Choroid plexus epithelial cell (primary cell): ENCODE results near the gene CECR2.

Source experiments
- DNase-seq: peaks from one replicate; pipeline ENCODE4 v3.0.0-alpha.2; 2010; ENCODE audit warnings: low read depth
- H3K4me3 ChIP-seq: 2 replicates; pipeline ENCODE4 v1.5.1; 2011; ENCODE audit warnings: low read depth, mild to moderate bottlenecking, control low read depth, low read length, moderate library complexity
- CTCF ChIP-seq: conservative IDR thresholded peaks from 2 replicates; pipeline ENCODE4 v1.5.1; 2011; ENCODE audit warnings: low read depth, mild to moderate bottlenecking, control low read depth, inconsistent platforms, low read length, moderate library complexity

The CECR2 gene

GRCh38 chr22:17491090-17491640 lies 121.9 kb downstream of the CECR2 start:
- H3K4me3 ChIP-seq: no peak overlapping the region
- no peak for TF ChIP-seq CTCF
- DNase-seq: no peak

DNA sequence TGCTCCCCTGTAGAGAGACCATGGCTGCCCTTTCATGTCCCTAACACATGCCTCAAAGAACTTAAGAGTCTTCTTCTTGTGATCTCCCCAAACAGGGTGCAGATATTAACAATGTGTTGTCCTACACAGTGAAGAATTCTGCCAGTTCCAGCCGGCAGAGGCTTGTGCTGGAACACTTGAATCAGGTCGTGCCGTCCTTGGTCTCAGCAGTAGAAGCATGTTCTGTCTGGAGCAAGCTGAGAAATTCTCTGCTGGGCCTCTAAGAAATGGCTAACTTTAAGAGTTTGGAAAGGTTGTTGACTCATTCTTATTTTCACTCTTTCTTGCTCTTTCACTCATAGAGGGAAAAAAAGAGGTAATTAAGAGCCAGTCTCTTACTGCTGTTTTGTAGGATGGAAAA lies 123.0 kb downstream of the CECR2 start:
- no peak for TF ChIP-seq CTCF

DNA sequence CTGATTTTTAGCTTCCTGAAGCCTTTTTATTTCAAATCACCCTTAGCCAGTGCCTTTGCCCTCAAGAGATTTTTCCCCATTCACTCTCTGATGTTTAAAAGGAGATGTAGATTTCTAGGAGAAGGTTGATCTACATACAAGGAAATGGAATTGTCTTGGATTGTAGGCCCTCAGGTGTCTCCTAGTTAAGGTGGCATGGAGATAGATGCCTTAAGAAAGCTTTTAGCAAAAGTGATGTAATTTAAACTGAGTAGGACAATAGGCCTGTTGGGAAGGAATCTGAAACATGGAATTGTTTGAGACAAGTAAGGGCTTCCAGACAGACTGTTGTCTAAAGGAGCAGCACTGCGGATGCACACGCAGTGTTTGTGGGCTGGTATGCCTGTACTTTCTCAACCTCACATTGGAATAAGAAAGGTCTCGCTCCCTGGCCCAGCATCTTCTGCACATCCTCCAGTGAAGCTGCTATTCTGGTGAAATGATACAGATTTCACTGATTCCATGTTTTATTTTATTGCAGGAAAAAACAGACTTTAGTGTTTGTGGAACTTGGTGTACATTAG lies 124.2 kb downstream of the CECR2 start:
- DNase-seq: no peak
- no peak for TF ChIP-seq CTCF
- H3K4me3 ChIP-seq: no peak overlapping the region

More for the DNA sequence above, 123.0 kb downstream of the CECR2 start:
- peak; percentile 24 for DNase-seq
- H3K4me3 ChIP-seq: no peak overlapping the region

- H3K4me3 ChIP-seq: no peak overlapping the region
- no peak for DNase-seq
- TF ChIP-seq CTCF: no peak
Observed at GRCh38 chr22:17496841-17497240, 127.6 kb downstream of the CECR2 start.

GRCh38 chr22:17501679-17502285 lies 132.5 kb downstream of the CECR2 start:
- TF ChIP-seq CTCF: peak; percentile 70
- H3K4me3 ChIP-seq: no peak overlapping the region
- DNase-seq: peak; percentile 89

DNA sequence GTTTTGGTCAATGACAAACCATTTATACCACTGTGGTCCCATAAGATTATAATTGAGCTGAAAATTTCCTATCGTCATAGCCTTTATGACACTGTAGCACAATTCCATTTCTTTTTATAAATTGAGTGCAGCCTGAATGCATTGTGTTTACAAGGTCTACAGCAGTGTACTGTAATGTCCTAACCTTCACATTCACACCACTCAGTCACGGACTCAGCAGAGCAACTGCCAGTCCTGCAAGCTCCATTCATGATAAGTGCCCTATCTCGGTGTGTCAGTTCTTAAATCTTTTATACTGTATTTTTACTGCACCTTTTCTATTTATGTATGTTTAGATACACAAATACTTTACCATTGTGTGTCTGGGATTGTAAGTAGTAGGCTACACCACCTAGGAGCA lies 138.8 kb downstream of the CECR2 start:
- no peak overlapping the region for H3K4me3 ChIP-seq
- TF ChIP-seq CTCF: no peak
- no peak for DNase-seq

GRCh38 chr22:17512960-17513359 lies 143.7 kb downstream of the CECR2 start:
- H3K4me3 ChIP-seq: no peak overlapping the region
- no peak for TF ChIP-seq CTCF
- no peak for DNase-seq
